K562 (cell line): ENCODE data around the gene FILIP1L. TPM values are rescaled to one million over a fixed set of nuclear protein-coding genes. Genes with fewer than 3 reads are reported as not detected.

Experiments used
- CEBPZ ChIP-seq: fragments of 150-350 bp; IDR thresholded peaks from 2 replicates; pipeline ENCODE4 v1.6.1; 2014; ENCODE audit warnings: low read depth, mild to moderate bottlenecking, low read length, borderline replicate concordance
- E2F3 ChIP-seq: fragments of 250-450 bp; sonication (Bioruptor Pico); IDR thresholded peaks from 2 replicates; pipeline ENCODE4 v1.4.0; 2020; ENCODE audit warnings: mild to moderate bottlenecking
- ELF1 ChIP-seq: fragments of 200-800 bp; sonication (Bioruptor generic); IDR thresholded peaks from 2 replicates; pipeline ENCODE4 v1.6.1; 2016; ENCODE audit warnings: missing genetic modification characterization, missing compliant biosample characterization
- GABPA ChIP-seq: fragments of 200-800 bp; sonication (Bioruptor generic); conservative IDR thresholded peaks from 2 replicates; pipeline ENCODE4 v1.6.1; 2016; ENCODE audit warnings: low read depth, missing genetic modification characterization, missing compliant biosample characterization
- KAT7 ChIP-seq: sonication (generic); formaldehyde crosslinking; IDR thresholded peaks from 2 replicates; pipeline ENCODE4 v1.8.0; 2022; ENCODE audit warnings: missing genetic modification reagents, mild to moderate bottlenecking, borderline replicate concordance
- MAFF ChIP-seq: IDR thresholded peaks from 2 replicates; pipeline ENCODE4 v1.6.1; 2012; ENCODE audit warnings: low read length, improper control_type of control experiment
- NR1H2 ChIP-seq: sonication (generic); formaldehyde crosslinking; IDR thresholded peaks from 2 replicates; pipeline ENCODE4 v1.4.0; 2020; ENCODE audit warnings: mild to moderate bottlenecking, missing genetic modification reagents
- PHB2 ChIP-seq: fragments of 450-650 bp; IDR thresholded peaks from 2 replicates; pipeline ENCODE4 v1.6.1; 2017; ENCODE audit warnings: low read depth
- PML ChIP-seq: IDR thresholded peaks from 2 replicates; pipeline ENCODE4 v1.6.1; 2012; ENCODE audit warnings: low read length, inconsistent platforms
- TAF7 ChIP-seq: fragments of 450-650 bp; IDR thresholded peaks from 2 replicates; pipeline ENCODE4 v1.6.1; 2016; ENCODE audit warnings: missing genetic modification characterization, missing compliant biosample characterization
- ZC3H4 ChIP-seq: sonication (generic); formaldehyde crosslinking; IDR thresholded peaks from 2 replicates; pipeline ENCODE4 v1.9.0; 2021; ENCODE audit warnings: missing genetic modification reagents, borderline replicate concordance
- ZFP36 ChIP-seq: fragments of 150-350 bp; IDR thresholded peaks from 2 replicates; pipeline ENCODE4 v1.6.1; 2018; ENCODE audit warnings: low read length, low read depth; ENCODE audit not compliant: partially characterized antibody
- ZNF263 ChIP-seq: sonication (generic); formaldehyde crosslinking; IDR thresholded peaks from 2 replicates; pipeline ENCODE4 v1.8.0; 2022; ENCODE audit warnings: mild to moderate bottlenecking, missing genetic modification reagents, borderline replicate concordance
- ZNF316 ChIP-seq: fragments of 450-650 bp; IDR thresholded peaks from 2 replicates; pipeline ENCODE4 v1.6.1; 2016
- ZNF668 ChIP-seq: fragments of 250-450 bp; sonication (Bioruptor Pico); IDR thresholded peaks from 2 replicates; pipeline ENCODE4 v1.8.0; 2022; ENCODE audit warnings: mild to moderate bottlenecking, inconsistent platforms
- ZNF699 ChIP-seq: fragments of 250-450 bp; sonication (Bioruptor Pico); IDR thresholded peaks from 2 replicates; pipeline ENCODE4 v1.8.0; 2021; ENCODE audit warnings: mild to moderate bottlenecking, moderate library complexity; ENCODE audit not compliant: insufficient replicate concordance
- ZNF717 ChIP-seq: fragments of 250-450 bp; sonication (Bioruptor Pico); IDR thresholded peaks from 2 replicates; pipeline ENCODE4 v1.5.0; 2021
- ZNF79 ChIP-seq: fragments of 250-450 bp; sonication (Bioruptor Pico); IDR thresholded peaks from 2 replicates; pipeline ENCODE4 v1.4.0; 2020; ENCODE audit warnings: low read depth, mild to moderate bottlenecking, moderate library complexity
- ZNF830 ChIP-seq: fragments of 250-450 bp; sonication (Bioruptor Pico); IDR thresholded peaks from 2 replicates; pipeline ENCODE4 v1.5.0; 2021; ENCODE audit warnings: mild to moderate bottlenecking
- polyA plus RNA-seq, 8 experiments: library from polyadenylated mRNA; depleted of rRNA in 4 of 8; stranded (reverse) in 5 of 8; unstranded in 3 of 8; fragments of >200 nt; fragmentation: Nextera tagmentation in 2 of 8; fragmentation: Illumina TruSeq in 1 of 8; extraction: Ambion mirVana in 2 of 8; extraction: Trizol in 1 of 8; gene quantifications; 2 replicates each; pipeline versions ENCODE4 v1.2.1 to v1.2.3, GENCODE V29; 2011 to 2014; ENCODE audit warnings: inconsistent platforms in 1 of 8, missing spikeins in 1 of 8
- total RNA-seq, 7 experiments: library from RNA; depleted of rRNA in 6 of 7; stranded (reverse); fragments of >200 nt in 6 of 7; fragmentation: Illumina TruSeq in 2 of 7; extraction: Trizol in 2 of 7; gene quantifications; 2 replicates each; pipeline versions ENCODE4 v1.2.1 to v1.2.3, GENCODE V29; 2011 to 2021; ENCODE audit warnings: low replicate concordance in 1 of 7
- TF ChIP-seq, protein P1 (sequence below): fragments of 450-650 bp; formaldehyde crosslinking; IDR thresholded peaks from 2 replicates; pipeline ENCODE4 v1.4.0; 2022; ENCODE audit warnings: missing genetic modification characterization
- TF ChIP-seq, protein P2 (sequence below): fragments of 450-650 bp; IDR thresholded peaks from 2 replicates; pipeline ENCODE4 v1.6.1; 2016; ENCODE audit warnings: borderline replicate concordance
- TF ChIP-seq, protein P3 (sequence below): fragments of 250-450 bp; sonication (Bioruptor Pico); IDR thresholded peaks from 2 replicates; pipeline ENCODE4 v1.4.0; 2020; ENCODE audit warnings: mild to moderate bottlenecking

FILIP1L gene
- total and polyA plus RNA-seq, 9 of the 15 experiments (the other 6 are each of a cell fraction or from before 2014, with no cell fraction given) = 0.50 to 2.1 (median 1.1) TPM

DNA sequence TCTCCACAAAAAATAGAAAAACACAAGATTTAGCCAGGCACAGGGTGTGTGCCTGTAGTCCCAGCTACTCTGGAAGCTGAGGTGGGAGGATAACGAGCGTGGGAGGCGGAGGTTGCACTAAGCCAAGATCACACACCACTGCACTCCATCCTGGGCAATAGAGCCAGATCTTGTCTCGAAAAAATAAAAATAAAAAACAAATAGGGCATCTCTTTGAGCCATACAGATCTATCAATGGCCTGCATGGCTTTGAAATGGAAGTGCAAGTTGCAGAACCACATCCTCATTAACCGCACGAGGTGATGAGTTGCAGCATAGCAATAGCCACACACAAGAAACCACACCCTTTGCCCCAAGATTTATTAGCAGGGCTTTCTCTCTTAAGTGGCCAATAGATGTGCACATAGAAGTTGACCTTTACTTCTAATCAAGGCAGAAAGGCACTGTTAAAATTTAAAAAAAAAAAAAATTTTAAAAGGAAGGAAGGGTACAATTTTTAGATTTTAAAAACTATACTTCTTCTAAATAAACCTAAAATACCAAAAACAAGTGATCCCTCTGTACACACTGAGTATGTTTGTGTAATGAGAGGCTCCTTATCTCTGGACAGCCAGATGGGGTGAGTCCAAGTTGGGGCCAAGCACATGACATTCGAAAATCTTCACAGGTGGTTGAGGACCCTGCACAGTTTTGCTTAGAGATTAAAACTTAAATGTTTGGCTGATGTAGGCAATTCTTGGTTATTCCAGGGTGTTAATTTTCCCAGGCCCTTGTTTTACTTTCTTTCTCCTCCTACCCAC lies 53.4 kb downstream of the FILIP1L start (continued):
- TF ChIP-seq CEBPZ = no peak
- no peak for TF ChIP-seq ZNF830 (CRISPR knock-in tag)
- no peak for TF ChIP-seq PHB2
- TF ChIP-seq ZNF699 (CRISPR knock-in tag) = no peak
- TF ChIP-seq KAT7 (CRISPR knock-in tag) = no peak
- TF ChIP-seq NR1H2 (CRISPR knock-in tag) = no peak
- TF ChIP-seq ZNF316 = no peak
- TF ChIP-seq GABPA = no peak
- no peak for TF ChIP-seq ZNF717
- no peak for TF ChIP-seq ZNF79 (CRISPR knock-in tag)
- no peak for TF ChIP-seq E2F3
- no peak for TF ChIP-seq ZC3H4 (CRISPR knock-in tag)
- peak; percentile 54; the same call in 1 of the 2 replicates for TF ChIP-seq PML
- TF ChIP-seq ZFP36 = no peak
- TF ChIP-seq, protein P1, sequence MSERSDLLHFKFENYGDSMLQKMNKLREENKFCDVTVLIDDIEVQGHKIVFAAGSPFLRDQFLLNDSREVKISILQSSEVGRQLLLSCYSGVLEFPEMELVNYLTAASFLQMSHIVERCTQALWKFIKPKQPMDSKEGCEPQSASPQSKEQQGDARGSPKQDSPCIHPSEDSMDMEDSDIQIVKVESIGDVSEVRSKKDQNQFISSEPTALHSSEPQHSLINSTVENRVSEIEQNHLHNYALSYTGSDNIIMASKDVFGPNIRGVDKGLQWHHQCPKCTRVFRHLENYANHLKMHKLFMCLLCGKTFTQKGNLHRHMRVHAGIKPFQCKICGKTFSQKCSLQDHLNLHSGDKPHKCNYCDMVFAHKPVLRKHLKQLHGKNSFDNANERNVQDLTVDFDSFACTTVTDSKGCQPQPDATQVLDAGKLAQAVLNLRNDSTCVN = no peak
- TF ChIP-seq MAFF = no peak
- TF ChIP-seq, protein P2, sequence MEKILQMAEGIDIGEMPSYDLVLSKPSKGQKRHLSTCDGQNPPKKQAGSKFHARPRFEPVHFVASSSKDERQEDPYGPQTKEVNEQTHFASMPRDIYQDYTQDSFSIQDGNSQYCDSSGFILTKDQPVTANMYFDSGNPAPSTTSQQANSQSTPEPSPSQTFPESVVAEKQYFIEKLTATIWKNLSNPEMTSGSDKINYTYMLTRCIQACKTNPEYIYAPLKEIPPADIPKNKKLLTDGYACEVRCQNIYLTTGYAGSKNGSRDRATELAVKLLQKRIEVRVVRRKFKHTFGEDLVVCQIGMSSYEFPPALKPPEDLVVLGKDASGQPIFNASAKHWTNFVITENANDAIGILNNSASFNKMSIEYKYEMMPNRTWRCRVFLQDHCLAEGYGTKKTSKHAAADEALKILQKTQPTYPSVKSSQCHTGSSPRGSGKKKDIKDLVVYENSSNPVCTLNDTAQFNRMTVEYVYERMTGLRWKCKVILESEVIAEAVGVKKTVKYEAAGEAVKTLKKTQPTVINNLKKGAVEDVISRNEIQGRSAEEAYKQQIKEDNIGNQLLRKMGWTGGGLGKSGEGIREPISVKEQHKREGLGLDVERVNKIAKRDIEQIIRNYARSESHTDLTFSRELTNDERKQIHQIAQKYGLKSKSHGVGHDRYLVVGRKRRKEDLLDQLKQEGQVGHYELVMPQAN = no peak
- TF ChIP-seq, protein P3, sequence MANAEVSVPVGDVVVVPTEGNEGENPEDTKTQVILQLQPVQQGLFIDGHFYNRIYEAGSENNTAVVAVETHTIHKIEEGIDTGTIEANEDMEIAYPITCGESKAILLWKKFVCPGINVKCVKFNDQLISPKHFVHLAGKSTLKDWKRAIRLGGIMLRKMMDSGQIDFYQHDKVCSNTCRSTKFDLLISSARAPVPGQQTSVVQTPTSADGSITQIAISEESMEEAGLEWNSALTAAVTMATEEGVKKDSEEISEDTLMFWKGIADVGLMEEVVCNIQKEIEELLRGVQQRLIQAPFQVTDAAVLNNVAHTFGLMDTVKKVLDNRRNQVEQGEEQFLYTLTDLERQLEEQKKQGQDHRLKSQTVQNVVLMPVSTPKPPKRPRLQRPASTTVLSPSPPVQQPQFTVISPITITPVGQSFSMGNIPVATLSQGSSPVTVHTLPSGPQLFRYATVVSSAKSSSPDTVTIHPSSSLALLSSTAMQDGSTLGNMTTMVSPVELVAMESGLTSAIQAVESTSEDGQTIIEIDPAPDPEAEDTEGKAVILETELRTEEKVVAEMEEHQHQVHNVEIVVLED = no peak
- TF ChIP-seq ZNF263 (CRISPR knock-in tag) = no peak
- TF ChIP-seq TAF7 (tag) = no peak
- TF ChIP-seq ELF1 (tag) = no peak
- no peak for TF ChIP-seq ZNF668
